ENCODE results near the gene SNCB.
A peak's percentile ranks its signal among the peaks of the same experiment; 100 is the strongest.

SNCB gene

GRCh38 chr5:176647030-176647842 is 16.9 kb upstream of the SNCB start, which contains the start of gene TSPAN17:
TSPAN17 (plus strand) TSS chr5:176647484; CDS start chr5:176647616, 132 bp downstream.
- intact Hi-C loops (cut with DNase I): loop anchor here (1.0 kb wide), 1 partner anchor 231 kb away; the partner anchor contains the start of gene CLTB
- peak; percentile 100 for DNase-seq

- DNase-seq: no peak
- intact Hi-C loops (cut with DNase I): loop anchor here (1.0 kb wide), 1 partner anchor 230 kb away; the partner anchor contains the start of gene CLTB
Measured at GRCh38 chr5:176646707-176647029, 16.3 kb upstream of the SNCB start.

- DNase-seq: peak in 1 of 10 donors; percentile 67
- intact Hi-C loops (cut with DNase I): no loop called here
Measured at GRCh38 chr5:176646049-176646706, 15.8 kb upstream of the SNCB start.

- intact Hi-C loops (cut with DNase I): no loop called here
- peak in 4 of 10 donors; percentile 48 to 90 (median 70) for DNase-seq
Measured at GRCh38 chr5:176644878-176645670, 14.7 kb upstream of the SNCB start.

- intact Hi-C loops (cut with DNase I): no loop called here
- no peak for DNase-seq
Measured at GRCh38 chr5:176644294-176644693, 14.0 kb upstream of the SNCB start.

DNA sequence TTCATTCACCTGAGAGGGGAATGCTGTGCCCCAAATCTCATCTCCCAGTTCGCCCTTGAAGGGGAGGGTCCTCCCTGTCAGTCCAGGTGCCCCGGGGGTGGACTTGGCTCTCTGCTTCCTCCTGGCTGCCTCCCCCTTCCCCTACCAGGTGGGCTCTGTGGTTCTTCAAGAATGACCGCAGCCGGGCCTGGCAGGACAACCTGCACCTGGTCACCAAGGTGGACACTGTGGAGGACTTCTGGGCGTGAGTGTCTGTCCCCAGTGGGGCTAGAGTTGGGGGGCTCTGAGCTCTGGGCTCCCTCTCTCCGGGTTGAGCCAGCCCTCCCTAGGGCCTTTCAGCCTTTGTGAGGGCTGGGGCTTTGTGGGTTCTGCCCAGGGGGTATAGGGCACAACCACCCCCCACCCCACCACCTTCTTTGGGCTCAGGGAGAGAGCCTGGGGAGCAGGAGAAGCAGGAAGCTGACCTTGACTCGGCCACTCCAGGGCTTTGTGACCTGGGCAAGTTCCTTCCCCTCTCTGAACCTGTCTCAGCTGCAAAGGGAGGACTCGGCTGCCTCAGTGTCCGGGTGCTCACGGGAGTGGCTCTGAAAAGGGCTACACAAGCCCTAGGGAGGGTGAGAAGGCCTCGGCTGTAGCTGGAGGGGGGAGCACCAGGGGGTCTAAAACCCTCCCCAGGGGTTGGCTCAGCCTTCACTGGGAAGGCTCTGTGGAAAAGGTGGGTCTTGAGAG is 13.3 kb upstream of the SNCB start:
- intact Hi-C loops (cut with DNase I): no loop called here
- DNase-seq: peak in 1 of 10 donors; percentile 72

DNA sequence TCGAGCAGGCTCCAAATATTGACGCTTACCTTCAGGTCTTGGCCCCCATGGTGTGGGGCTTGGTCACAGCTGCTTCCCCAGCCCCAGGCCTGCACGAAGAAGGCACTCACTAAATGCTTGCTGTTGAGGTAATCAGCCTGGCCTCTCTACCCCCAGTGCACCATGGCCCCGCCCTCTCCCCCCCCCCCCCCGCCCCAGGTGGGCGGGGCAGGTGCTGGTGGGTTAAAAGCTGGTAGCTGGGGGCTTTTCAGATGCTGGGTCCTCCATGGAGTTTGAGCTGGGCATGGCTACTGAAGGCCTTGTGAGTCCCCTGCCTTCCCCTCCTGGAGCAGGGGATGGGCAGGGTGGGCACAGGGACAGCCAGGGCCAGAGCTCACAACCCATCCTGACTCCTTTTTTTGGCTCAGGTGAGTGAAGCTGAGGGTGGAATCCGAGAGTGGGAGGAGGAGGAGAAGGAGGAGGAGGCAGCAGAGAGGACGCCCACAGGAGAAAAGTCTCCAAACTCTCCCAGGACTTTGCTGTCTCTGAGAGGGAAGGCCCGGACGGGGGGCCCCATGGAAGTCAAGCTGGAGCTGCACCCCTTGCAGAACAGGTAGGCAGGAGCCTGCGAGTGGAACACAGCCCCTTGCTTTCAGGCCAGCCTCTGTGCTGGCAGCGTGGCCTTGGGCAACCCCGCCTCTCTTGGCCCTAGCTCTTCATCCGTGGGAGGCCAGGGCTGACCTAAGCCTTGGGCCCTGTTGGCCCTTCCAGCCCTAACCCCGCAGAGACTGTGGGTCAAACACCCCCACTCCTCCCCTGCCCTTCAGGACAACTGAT is 12.5 kb upstream of the SNCB start:
- intact Hi-C loops (cut with DNase I): no loop called here
- peak in 1 of 10 donors; percentile 76 for DNase-seq

- intact Hi-C loops (cut with DNase I): no loop called here
- DNase-seq: no peak
Measured at GRCh38 chr5:176640616-176641015, 10.3 kb upstream of the SNCB start.

DNA sequence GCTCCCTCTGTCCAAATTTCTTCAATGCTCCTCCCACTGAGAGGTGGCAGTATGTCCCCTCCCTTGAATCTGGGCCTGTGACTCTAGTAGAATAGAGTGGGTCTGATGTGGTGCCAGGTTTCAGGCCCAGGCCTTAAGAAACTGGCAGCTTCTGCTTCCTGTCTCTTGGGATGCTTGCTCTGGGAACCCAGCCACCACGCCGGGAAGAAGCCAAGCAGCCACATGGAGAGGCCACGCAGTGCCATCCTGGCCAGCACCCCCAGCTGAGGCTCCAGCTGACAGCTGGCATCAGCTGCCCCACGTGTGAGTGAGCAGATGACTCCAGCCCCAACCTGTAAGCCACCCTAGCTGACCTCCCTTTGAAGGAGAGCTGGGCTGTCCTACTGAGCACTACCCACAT is 9.6 kb upstream of the SNCB start:
- peak; percentile 43 to 96 (median 73) for DNase-seq

DNA sequence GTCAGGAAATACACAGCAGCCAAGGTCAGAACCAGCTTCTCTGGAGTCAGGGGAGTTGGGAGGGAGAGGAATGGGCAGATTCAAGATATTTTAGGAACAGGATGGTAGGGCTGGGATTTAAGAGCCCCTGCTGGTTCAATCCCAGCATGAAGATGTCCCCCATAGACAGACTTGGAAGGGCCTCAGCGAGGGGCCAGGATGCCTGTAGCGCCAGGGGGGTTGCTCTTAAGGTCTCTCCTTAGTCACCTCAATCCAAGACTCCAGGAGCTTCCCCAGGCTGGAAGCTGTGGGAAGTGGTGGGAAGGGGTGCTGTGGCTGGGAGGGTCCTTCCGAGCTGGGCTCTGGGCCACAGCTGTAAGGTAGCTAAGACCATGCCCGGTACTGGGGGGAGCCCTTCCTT is 8.9 kb upstream of the SNCB start:
- DNase-seq: no peak
- intact Hi-C loops (cut with DNase I): no loop called here

More for the DNA sequence above, 9.6 kb upstream of the SNCB start:
- intact Hi-C loops (cut with DNase I): no loop called here

GRCh38 chr5:176638437-176638836 is 8.1 kb upstream of the SNCB start:
- DNase-seq: no peak
- intact Hi-C loops (cut with DNase I): no loop called here

DNA sequence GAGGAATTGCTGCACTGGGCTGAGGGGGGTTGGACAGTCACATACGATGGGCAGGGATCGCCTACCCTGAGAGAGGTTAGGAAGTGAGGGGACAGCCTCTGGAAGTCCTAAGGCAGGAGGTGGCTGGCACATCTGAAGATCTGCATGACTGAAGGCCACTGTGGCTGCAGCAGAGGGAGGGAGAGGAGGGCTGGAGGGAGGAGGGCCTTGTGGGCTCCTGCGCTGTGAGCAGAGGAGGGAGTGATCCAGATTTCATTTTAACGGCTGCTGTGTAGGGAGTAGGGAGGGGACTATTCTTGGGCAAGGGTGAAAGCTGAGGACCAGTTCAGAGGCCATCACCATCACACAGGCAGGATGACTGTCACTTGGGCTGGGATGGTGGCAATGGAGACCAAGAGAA is 7.2 kb upstream of the SNCB start:
- DNase-seq: no peak
- intact Hi-C loops (cut with DNase I): no loop called here

- no peak for DNase-seq
- intact Hi-C loops (cut with DNase I): no loop called here
Measured at GRCh38 chr5:176636426-176636825, 6.1 kb upstream of the SNCB start.

- intact Hi-C loops (cut with DNase I): no loop called here
- no peak for DNase-seq
Measured at GRCh38 chr5:176633598-176633997, 3.3 kb upstream of the SNCB start.

DNA sequence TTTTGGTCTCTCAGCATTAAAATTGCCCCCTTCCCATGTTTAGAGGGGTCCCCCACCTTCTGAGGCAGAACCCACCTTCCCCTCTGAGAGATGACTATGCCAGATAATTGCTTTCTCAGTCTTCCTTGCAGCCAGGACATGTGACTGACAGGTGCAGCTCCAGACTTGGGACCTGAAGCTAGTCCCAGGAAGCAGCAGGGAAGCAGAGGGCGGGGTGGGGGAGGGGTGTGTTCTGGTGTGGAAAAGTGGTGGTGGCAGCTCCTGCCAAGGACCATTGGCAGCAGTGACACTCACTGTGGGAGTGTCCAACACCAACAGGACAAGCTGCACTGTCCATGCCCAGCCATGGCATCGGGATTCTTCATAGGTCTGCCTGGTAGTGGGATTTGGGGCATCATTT is 2.4 kb upstream of the SNCB start:
- intact Hi-C loops (cut with DNase I): no loop called here
- no peak for DNase-seq

DNA sequence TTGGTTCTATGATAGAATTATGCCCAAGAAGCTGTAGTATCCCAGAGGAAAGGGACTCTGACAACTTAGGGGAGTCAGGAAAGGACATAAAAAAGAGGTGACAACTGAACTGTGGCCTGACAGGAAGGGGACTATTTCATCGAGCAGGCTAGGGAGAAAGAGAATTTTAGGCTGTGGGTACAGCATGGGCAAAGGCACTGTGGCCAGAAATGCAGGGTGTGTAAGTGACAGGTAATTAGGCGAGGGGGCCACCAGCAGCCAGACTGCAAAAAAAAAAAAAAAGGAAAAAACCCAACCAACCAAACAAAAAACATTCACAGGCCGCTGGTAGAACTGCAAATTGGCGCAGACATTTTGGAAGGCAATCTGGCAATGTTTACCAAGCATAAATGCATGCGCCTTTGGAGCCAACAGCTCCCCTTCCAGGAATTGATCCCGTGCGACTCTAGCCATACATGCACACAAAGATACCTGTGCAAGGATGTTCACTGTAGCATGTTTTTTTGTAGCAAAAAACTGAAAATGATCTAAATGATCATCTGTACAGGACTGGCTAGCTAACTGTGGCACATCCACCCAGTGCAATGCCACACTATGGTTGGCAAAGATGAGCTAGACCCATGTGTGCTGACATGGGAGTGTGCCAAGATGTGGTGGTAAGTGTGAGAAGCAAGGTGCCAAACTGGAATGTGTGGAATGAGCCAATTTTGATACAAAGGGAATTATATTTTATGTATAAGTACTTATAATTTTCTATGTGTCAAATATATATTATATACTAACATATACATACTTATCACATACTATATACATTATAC is 1.3 kb upstream of the SNCB start:
- no peak for DNase-seq
- intact Hi-C loops (cut with DNase I): no loop called here

DNA sequence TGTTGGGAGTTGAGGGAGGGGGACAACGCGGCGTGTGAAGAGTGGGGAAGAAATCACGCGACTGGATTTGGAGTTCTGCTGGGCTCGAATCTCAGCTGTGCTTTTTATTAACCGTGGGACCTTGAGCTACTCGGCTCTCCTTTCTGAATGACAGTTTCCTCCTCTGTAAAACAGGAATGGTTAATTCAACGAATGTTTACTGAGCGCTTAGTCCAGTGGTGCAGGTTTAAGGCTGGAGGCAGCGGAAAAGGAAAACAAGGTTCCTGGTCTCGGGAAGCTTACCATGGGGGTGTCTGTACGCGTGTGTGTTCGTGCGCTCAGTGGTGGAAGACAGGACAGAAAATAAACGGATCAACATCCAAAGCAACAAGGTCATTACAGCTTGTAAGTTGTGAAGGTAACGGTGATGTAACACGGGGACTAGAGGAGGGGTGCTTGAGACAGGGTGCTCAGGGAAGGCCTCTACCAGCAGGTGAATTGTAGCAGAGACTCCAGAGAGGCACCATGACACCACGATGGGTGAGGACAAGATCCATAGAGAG is 418 bp upstream of the SNCB start:
- intact Hi-C loops (cut with DNase I): no loop called here
- DNase-seq: no peak

- no peak for DNase-seq
- intact Hi-C loops (cut with DNase I): no loop called here
Measured at GRCh38 chr5:176629317-176629852, 949 bp downstream of the SNCB start.
